HG03457 (cell line): ENCODE data around the gene ZDHHC8.

Experiments
- ATAC-seq: cut with Tn5 transposase; IDR thresholded peaks from one replicate; pipeline ENCODE4 v1.9.1; 2021; ENCODE audit warnings: moderate number of reproducible peaks; ENCODE audit not compliant: unreplicated experiment

The ZDHHC8 gene

GRCh38 chr22:20113551-20114310 lies 17.9 kb upstream of the ZDHHC8 start:
- no peak for ATAC-seq

DNA sequence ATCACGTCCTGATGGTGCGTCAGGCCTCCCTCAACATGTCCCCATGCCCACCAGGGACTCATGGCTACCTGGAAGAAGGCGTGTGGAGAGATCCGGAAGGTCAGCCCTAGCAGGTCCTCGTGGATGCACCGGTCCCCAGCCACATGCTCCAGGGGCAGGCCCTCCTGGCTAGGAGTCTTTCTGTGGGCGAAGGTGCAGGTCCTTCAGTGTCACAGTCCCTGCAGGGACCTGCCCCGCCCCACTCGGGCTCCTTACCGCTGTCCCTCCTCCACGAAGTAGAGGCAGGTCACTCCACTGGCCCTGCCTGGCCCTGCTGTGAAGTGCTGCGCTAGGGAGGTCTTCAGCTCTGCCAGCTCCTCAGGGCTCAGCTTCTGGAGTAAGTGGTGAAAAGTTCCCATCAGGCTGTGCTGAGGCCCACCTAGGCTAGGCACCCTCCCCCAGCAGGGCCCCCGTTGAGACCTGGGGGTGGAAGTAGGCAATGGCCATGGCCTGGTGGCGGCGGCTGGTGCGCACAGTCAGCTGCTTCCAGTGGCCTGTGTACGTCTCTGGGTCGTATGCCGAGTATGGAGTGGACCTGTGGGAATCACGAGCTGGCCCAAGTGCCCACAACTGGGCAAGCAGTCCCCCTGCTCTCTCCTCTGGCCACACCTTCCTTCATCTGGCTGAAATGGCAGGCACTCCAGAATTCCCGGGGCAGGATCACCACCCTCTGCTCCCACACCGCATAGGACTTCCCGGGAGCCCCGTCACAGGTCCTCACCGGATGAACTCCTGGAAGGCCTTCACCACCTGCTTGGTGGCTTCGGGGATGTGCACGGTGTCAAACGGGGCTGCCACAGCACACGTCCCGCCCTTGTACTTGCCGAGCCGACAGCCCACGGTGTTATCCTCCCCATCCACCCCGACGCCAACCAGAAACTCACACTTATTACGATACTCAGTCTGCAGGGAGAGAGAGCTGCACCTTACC lies 16.8 kb upstream of the ZDHHC8 start:
- ATAC-seq, result no peak

DNA sequence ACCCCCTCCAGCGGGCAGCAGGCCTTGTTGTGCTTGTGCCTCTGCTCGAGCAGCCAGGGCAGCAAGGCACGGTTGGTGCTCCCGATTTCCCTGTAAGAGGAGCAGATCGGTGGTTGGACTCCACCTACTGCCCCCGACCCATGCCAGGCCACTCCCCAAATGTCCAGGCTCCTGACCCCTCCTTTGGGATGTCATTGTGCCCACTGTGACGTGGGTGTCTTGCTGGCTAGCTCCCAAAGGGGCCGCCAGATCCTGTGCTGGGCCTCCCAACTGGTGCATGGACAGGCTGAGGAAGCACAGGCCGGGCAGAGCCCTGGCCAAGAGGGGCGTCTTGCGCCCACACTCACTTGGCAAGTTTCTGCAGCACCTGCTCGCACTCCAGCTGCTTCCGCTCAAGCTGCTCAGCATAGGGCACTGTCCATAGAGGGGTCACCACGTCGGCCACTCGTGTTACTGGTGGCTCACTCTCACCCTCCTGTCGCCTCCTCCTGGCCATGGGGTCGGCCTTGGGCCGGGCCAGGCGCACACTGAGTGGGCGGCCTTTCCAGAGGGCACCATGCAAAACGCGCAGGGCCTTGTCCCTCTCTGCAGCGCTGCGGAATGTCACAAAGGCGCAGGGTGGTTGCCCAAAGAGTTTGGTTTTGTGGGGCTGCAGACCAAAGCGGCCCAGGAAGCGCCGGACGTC lies 15.8 kb upstream of the ZDHHC8 start, which contains the start of gene RANBP1:
Gene RANBP1, plus strand, starts transcription at position 414 of the 685 bp plus-strand sequence. Its CDS starts 81 bp downstream, at position 495.
- ATAC-seq, result no peak

GRCh38 chr22:20116376-20116950 lies 15.1 kb upstream of the ZDHHC8 start:
- no peak for ATAC-seq

GRCh38 chr22:20116951-20117632 lies 14.5 kb upstream of the ZDHHC8 start, which contains the start of gene TRMT2A:
TRMT2A (minus strand) TSS chr22:20117226; CDS start chr22:20116906, 320 bp downstream.
- ATAC-seq, result peak; percentile 60

- peak; percentile 8 for ATAC-seq
These were observed 13.8 kb upstream of the ZDHHC8 start for GRCh38 chr22:20117633-20118299.

GRCh38 chr22:20118300-20119020 lies 13.1 kb upstream of the ZDHHC8 start:
- no peak for ATAC-seq

GRCh38 chr22:20121856-20122415 lies 9.7 kb upstream of the ZDHHC8 start:
- no peak for ATAC-seq

DNA sequence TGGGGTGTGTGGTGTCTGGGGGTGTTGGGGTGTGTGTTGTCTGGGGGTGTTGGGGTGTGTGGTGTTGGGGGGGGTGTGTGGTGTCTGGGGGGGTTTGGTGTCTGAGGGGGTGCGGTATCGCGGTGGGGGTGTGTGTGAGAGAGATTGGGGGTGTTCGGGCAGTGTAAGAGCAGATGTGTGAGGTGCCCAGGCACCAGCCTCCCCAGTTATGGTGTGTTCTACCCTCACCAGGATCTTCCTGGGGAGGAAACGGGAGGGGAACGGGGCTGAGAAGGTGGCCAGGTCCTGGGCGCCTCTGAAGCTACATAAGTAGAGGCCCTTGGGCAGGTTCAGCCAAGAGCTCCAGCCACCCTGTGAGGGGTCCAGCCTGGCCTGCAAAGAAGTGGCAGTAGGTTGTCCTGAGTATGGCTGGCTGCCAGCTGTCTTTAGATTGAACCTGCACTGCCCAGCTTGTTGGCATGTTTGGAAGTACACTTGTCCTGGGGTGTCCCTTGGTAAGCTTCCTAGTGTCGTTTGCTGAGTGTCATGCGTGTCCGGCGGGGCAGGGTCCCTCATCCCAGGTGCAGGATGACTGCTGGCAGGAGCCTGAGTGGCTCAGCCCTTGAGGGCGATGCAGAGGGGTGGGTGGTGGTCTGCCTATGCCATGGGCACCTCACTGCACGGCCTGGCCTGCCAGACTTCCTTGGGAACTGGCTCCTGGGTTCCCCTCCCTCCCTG lies 8.1 kb upstream of the ZDHHC8 start:
- no peak for ATAC-seq

DNA sequence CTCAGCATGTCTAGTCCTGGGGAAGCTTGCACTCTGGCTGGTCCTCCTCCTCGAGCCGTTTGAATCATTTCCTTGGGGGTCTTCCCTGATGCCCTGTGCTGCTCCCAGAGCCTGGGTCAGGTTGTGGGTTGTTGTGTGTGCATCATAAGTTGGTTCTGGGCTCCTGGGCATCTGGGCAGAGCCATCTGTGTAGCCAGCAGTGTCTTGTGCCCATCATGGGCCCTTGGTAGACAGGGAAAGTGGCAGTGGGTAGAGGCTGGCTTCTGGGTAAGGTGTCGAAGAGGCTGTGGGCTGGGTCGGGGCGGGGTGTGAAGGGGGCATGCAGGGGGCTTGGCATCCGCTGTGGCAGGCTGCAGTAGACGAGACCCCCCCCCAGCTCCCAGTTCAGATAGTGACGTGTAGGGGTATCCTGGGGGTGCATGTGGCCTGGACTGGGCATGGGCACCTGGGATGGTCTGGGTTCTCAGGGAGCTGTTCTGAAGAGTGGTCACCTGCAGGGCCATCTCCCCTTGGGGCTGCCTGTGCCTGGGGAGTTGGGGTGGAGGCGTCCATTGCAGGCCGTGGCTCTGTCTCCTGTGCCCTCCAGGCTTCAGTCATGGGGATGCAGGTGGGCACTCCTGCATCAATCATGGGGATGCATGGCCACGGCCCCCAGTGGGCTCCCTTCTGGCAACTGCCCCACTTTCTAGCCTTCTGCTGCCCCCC lies 7.4 kb upstream of the ZDHHC8 start:
- no peak for ATAC-seq

DNA sequence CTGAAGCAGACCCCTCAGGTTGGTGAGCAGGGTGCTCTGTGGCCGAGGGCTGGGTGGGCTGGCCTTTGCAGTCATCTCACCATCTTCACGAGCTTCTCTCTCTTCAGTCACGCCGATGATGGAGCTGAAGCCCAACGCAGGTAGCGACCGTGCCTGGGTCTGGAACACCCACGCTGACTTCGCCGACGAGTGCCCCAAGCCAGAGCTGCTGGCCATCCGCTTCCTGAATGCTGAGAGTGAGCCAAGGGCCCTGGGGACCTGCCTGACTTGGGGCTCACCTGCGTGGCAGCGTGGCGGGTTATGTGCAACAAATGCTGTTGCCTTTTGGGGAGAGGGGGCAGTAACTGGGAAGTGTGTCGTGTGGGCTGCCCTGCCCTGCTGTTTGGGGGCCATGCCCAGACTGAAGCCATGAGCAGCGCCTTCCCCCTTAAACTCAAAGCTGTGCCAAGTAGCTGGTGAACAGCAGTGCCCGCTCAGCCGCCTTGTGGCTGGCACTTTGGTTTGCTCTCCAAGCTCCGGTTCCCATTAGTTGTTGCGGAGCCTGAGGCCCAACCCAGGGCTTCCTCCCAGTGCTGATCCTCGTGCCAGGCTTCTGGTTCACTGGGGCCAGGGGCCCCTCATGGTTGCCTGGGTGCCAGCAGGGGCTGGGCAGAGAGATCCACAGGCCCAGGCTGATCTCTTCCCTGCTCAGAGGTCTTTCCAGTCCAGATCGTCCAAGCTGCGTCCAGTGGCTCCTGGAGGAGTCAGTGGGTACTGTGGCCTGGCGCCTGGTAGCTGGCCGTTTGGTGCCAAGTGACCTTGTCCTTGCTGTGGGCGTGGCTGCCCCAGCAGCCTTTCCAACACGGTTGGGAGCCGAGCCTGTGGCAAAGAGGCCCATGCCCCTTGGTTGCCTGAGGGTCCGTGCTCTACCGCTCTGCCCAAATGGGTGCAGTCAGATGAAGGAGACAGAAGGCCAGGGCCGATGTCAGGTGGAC lies 6.1 kb upstream of the ZDHHC8 start:
- no peak for ATAC-seq

GRCh38 chr22:20126284-20127029 lies 5.1 kb upstream of the ZDHHC8 start:
- no peak for ATAC-seq

GRCh38 chr22:20127318-20127868 lies 4.2 kb upstream of the ZDHHC8 start:
- no peak for ATAC-seq

GRCh38 chr22:20127869-20128618 lies 3.6 kb upstream of the ZDHHC8 start:
- ATAC-seq, result no peak

- ATAC-seq, result no peak
These were observed 3.0 kb upstream of the ZDHHC8 start for GRCh38 chr22:20128619-20128901.
